H1 (cell line): Measurements from ENCODE around the gene MCM3AP. TPM values are rescaled to one million over a fixed set of nuclear protein-coding genes. Genes with fewer than 3 reads are reported as not detected.

Experiments
- CTCF ChIA-PET: fragments of 300-600 bp; sonication (Branson Sonifier 250); formaldehyde crosslinking; loops from one replicate; lab custom pipeline; 2021; ENCODE audit not compliant: partially characterized antibody; lab: Charles Lee
- POLR2A ChIA-PET: fragments of 300-600 bp; sonication (Branson Sonifier 250); formaldehyde crosslinking; loops from one replicate; lab custom pipeline; 2021; ENCODE audit warnings: inconsistent platforms; ENCODE audit not compliant: partially characterized antibody; lab: Charles Lee
- DNase-seq, 2 experiments: peaks; one replicate each; pipeline versions ENCODE4 v3.0.0 to v3.0.0-alpha.2; 2010 to 2022; ENCODE audit warnings: low spot score in 2 of 2, low read depth in 1 of 2, mixed read lengths in 1 of 2
- FAIRE-seq: peaks from 2 replicates; lab custom pipeline; 2011; peaks lifted over from hg19 to GRCh38; lab: Jason Lieb, UNC
- H2AFZ ChIP-seq: 2 replicates; pipeline ENCODE4 v1.8.1; 2012; ENCODE audit warnings: low read length, inconsistent platforms
- H2AK5ac ChIP-seq: 2 replicates; pipeline ENCODE4 v1.6.1; 2013; ENCODE audit warnings: low read depth, low read length
- H2BK120ac ChIP-seq: replicated peaks from 2 replicates; pipeline ENCODE3; 2013; ENCODE audit warnings: low read depth, low read length, inconsistent platforms
- H2BK12ac ChIP-seq: 2 replicates; pipeline ENCODE4 v1.6.1; 2013; ENCODE audit warnings: low read depth, low read length
- H2BK15ac ChIP-seq: 2 replicates; pipeline ENCODE4 v1.6.1; 2013; ENCODE audit warnings: low read length
- H2BK20ac ChIP-seq: 2 replicates; pipeline ENCODE4 v1.6.1; 2013; ENCODE audit warnings: low read length
- H2BK5ac ChIP-seq: 2 replicates; pipeline ENCODE4 v1.6.1; 2013; ENCODE audit warnings: low read depth, low read length
- H3K14ac ChIP-seq: 2 replicates; pipeline ENCODE4 v1.6.1; 2013; ENCODE audit warnings: inconsistent platforms; ENCODE audit not compliant: insufficient read length
- H3K18ac ChIP-seq: 2 replicates; pipeline ENCODE4 v1.6.1; 2013; ENCODE audit warnings: low read length; ENCODE audit errors: extremely low read depth
- H3K23ac ChIP-seq: 2 replicates; pipeline ENCODE4 v1.6.1; 2013; ENCODE audit warnings: inconsistent platforms; ENCODE audit not compliant: insufficient read length
- H3K23me2 ChIP-seq: 2 replicates; pipeline ENCODE4 v1.6.1; 2013; ENCODE audit warnings: low read depth, low read length
- H3K27ac ChIP-seq: 2 replicates; pipeline ENCODE4 v1.6.1; 2011; ENCODE audit warnings: low read depth, low read length, inconsistent platforms
- H3K27me3 ChIP-seq, 4 experiments: replicated peaks in 1 of 4; 1 replicate in 1 of 4; 2 replicates in 3 of 4; pipeline versions ENCODE4 v1.6.1 to v1.8.1; 2011 to 2013; ENCODE audit warnings: low read length in 3 of 4, mild to moderate bottlenecking in 3 of 4, inconsistent platforms in 2 of 4, mixed read lengths in 2 of 4, moderate library complexity in 1 of 4; ENCODE audit not compliant: control insufficient read depth in 3 of 4, insufficient read depth in 3 of 4; ENCODE audit errors: extremely low read depth in 1 of 4
- H3K36me3 ChIP-seq, 4 experiments: 2 replicates each; pipeline versions ENCODE4 v1.6.1 to v1.8.1; 2011 to 2013; ENCODE audit warnings: mild to moderate bottlenecking in 4 of 4, low read length in 3 of 4, moderate library complexity in 2 of 4, control low read depth in 1 of 4, inconsistent platforms in 1 of 4; ENCODE audit not compliant: insufficient read depth in 4 of 4, control insufficient read depth in 2 of 4
- H3K4ac ChIP-seq: replicated peaks from 2 replicates; pipeline ENCODE3; 2013; ENCODE audit warnings: low read length, low read depth, mixed read lengths, inconsistent platforms; ENCODE audit not compliant: insufficient read length
- H3K4me1 ChIP-seq, 4 experiments: replicated peaks in 1 of 4; 1 replicate in 1 of 4; 2 replicates in 3 of 4; pipeline versions ENCODE4 v1.6.1 to v1.8.1; 2011 to 2013; ENCODE audit warnings: low read length in 3 of 4, inconsistent platforms in 2 of 4, mixed read lengths in 1 of 4; ENCODE audit not compliant: insufficient read depth in 4 of 4, control insufficient read depth in 3 of 4
- H3K4me2 ChIP-seq, 2 experiments: 2 replicates each; pipeline versions ENCODE4 v1.6.1 to v1.8.1; 2011 to 2013; ENCODE audit warnings: low read depth in 2 of 2, low read length in 2 of 2, control low read depth in 1 of 2, inconsistent platforms in 1 of 2, mild to moderate bottlenecking in 1 of 2; ENCODE audit not compliant: insufficient read depth in 1 of 2
- H3K4me3 ChIP-seq, 4 experiments: fragments of 200-600, 300-600 bp in 1 of 4; sonication (generic), shearing (Covaris generic), sonication (Bioruptor Twin) in 1 of 4; 2 replicates each; pipeline versions ENCODE4 v1.5.1 to v1.8.1; 2011 to 2016; ENCODE audit warnings: low read length in 4 of 4, low read depth in 3 of 4, control low read depth in 2 of 4, inconsistent platforms in 2 of 4, mild to moderate bottlenecking in 2 of 4, mixed read lengths in 1 of 4, moderate library complexity in 1 of 4; ENCODE audit not compliant: insufficient read depth in 2 of 4; ENCODE audit errors: extremely low read depth in 1 of 4
- H3K56ac ChIP-seq: replicated peaks from 2 replicates; pipeline ENCODE3; 2013; ENCODE audit warnings: low read depth, mild to moderate bottlenecking, mixed read lengths, low read length, inconsistent platforms; ENCODE audit not compliant: insufficient read length
- H3K79me1 ChIP-seq: 2 replicates; pipeline ENCODE4 v1.6.1; 2013; ENCODE audit warnings: low read depth, low read length, control low read depth
- H3K79me2 ChIP-seq, 2 experiments: 2 replicates each; pipeline versions ENCODE4 v1.6.1 to v1.8.1; 2012 to 2013; ENCODE audit warnings: low read length in 2 of 2, mild to moderate bottlenecking in 2 of 2, inconsistent platforms in 1 of 2; ENCODE audit not compliant: insufficient read depth in 2 of 2, control insufficient read depth in 1 of 2
- H3K9ac ChIP-seq, 4 experiments: replicated peaks in 1 of 4; 1 replicate in 1 of 4; 2 replicates in 3 of 4; pipeline versions ENCODE4 v1.6.1 to v1.8.1; 2011 to 2013; ENCODE audit warnings: low read depth in 3 of 4, low read length in 3 of 4, control low read depth in 2 of 4, mild to moderate bottlenecking in 2 of 4, moderate library complexity in 2 of 4, inconsistent platforms in 1 of 4; ENCODE audit errors: extremely low read depth in 1 of 4
- H3K9me3 ChIP-seq, 2 experiments: 2 replicates each; pipeline versions ENCODE4 v1.6.1 to v1.8.1; 2012 to 2013; ENCODE audit warnings: mild to moderate bottlenecking in 2 of 2, moderate library complexity in 2 of 2, control low read depth in 1 of 2, inconsistent platforms in 1 of 2, low read depth in 1 of 2, low read length in 1 of 2, mixed read lengths in 1 of 2; ENCODE audit not compliant: insufficient read depth in 2 of 2
- H4K20me1 ChIP-seq, 2 experiments: replicated peaks in 1 of 2; 2 replicates each; pipeline versions ENCODE3 to v1.8.1; 2011 to 2013; ENCODE audit warnings: inconsistent platforms in 2 of 2, low read length in 2 of 2, mild to moderate bottlenecking in 1 of 2; ENCODE audit not compliant: insufficient read depth in 2 of 2, control insufficient read depth in 1 of 2
- H4K5ac ChIP-seq: 2 replicates; pipeline ENCODE4 v1.6.1; 2013; ENCODE audit warnings: low read length, low read depth, mixed read lengths, inconsistent platforms; ENCODE audit not compliant: insufficient read length
- H4K8ac ChIP-seq: 2 replicates; pipeline ENCODE4 v1.8.0; 2013; ENCODE audit warnings: mild to moderate bottlenecking, moderate library complexity, low read length, inconsistent platforms; ENCODE audit not compliant: insufficient read depth; ENCODE audit errors: extremely low read depth
- H4K91ac ChIP-seq: replicated peaks from 2 replicates; pipeline ENCODE3; 2013; ENCODE audit warnings: low read length, mixed read lengths, inconsistent platforms; ENCODE audit not compliant: insufficient read length
- CBX8 ChIP-seq: fragments of 300-800, 300-1000 bp; sonication (generic); IDR thresholded peaks from 2 replicates; pipeline ENCODE4 v1.7.1; 2016; ENCODE audit warnings: low read depth, low read length, borderline replicate concordance
- CEBPB ChIP-seq: IDR thresholded peaks from 2 replicates; pipeline ENCODE4 v1.6.1; 2012; ENCODE audit warnings: low read depth, low read length
- GTF2F1 ChIP-seq: IDR thresholded peaks from 2 replicates; pipeline ENCODE4 v1.6.1; 2012; ENCODE audit warnings: low read depth, low read length, improper control_type of control experiment, borderline replicate concordance
- HDAC6 ChIP-seq: IDR thresholded peaks from one replicate; pipeline ENCODE4 v1.7.1; 2012; ENCODE audit warnings: low read depth, mild to moderate bottlenecking, inconsistent platforms, low read length, moderate library complexity
- MAFK ChIP-seq: IDR thresholded peaks from 2 replicates; pipeline ENCODE4 v1.6.1; 2012; ENCODE audit warnings: low read depth, mild to moderate bottlenecking, improper control_type of control experiment, low read length
- NRF1 ChIP-seq: IDR thresholded peaks from 2 replicates; pipeline ENCODE4 v1.6.1; 2011; ENCODE audit warnings: mild to moderate bottlenecking, low read depth, low read length, improper control_type of control experiment
- POLR2A ChIP-seq, 2 experiments: IDR thresholded peaks; 1 replicate in 1 of 2; 2 replicates in 1 of 2; pipeline ENCODE4 v1.6.1; 2011; ENCODE audit warnings: low read depth in 2 of 2, low read length in 2 of 2, mild to moderate bottlenecking in 2 of 2; ENCODE audit errors: control extremely low read depth in 1 of 2
- POLR2AphosphoS5 ChIP-seq: IDR thresholded peaks from 2 replicates; pipeline ENCODE4 v1.6.1; 2011; ENCODE audit warnings: low read depth, low read length
- RFX5 ChIP-seq: IDR thresholded peaks from 2 replicates; pipeline ENCODE4 v1.6.1; 2011; ENCODE audit warnings: low read depth, low read length, improper control_type of control experiment, borderline replicate concordance
- RXRA ChIP-seq: IDR thresholded peaks from 2 replicates; pipeline ENCODE4 v1.6.1; 2011; ENCODE audit warnings: low read depth, mild to moderate bottlenecking, low read length, moderate library complexity; ENCODE audit not compliant: insufficient read depth
- SRF ChIP-seq: IDR thresholded peaks from 2 replicates; pipeline ENCODE4 v1.6.1; 2011; ENCODE audit warnings: mild to moderate bottlenecking, low read depth, low read length, moderate library complexity
- TEAD4 ChIP-seq: IDR thresholded peaks from 2 replicates; pipeline ENCODE4 v1.6.1; 2012; ENCODE audit warnings: low read depth, low read length, inconsistent platforms, mixed read lengths
- YY1 ChIP-seq: IDR thresholded peaks from 2 replicates; pipeline ENCODE4 v1.6.1; 2011; ENCODE audit warnings: low read depth, mild to moderate bottlenecking, low read length
- WGBS, 2 experiments: shearing (Covaris generic) in 1 of 2; methylation state at CpG; one replicate each; pipeline versions ENCODE4 v1.1.6 to v1.1.7; 2013 to 2015; ENCODE audit warnings: low lambda C conversion rate in 2 of 2, mixed read lengths in 2 of 2, inconsistent platforms in 1 of 2, low coverage in 1 of 2, missing lambda C conversion rate in 1 of 2; ENCODE audit not compliant: insufficient replicate concordance in 2 of 2, insufficient coverage in 1 of 2, insufficient read length in 1 of 2; ENCODE audit errors: extremely low coverage in 1 of 2, missing lambda C conversion rate in 1 of 2; 5-methylcytosine and 5-hydroxymethylcytosine counted together
- polyA plus RNA-seq, 7 experiments: library from polyadenylated mRNA; depleted of rRNA in 3 of 7; stranded (reverse) in 5 of 7; unstranded in 2 of 7; fragments of >200 nt in 5 of 7; fragments of 200-250 nt in 2 of 7; gene quantifications; 1 replicate in 5 of 7; 2 replicates in 1 of 7; 4 replicates in 1 of 7; pipeline versions ENCODE4 v1.2.1 to v1.2.3, GENCODE V29; 2011 to 2013; ENCODE audit warnings: missing spikeins in 2 of 7, mixed read lengths in 2 of 7
- total RNA-seq: library from RNA; stranded (reverse); fragmentation: NEBNext Ultra II Directional; extraction: Animal tissue kit (Norgen Biotek cat#: 25700); gene quantifications from 2 replicates; pipeline ENCODE4 v1.2.1, GENCODE V29; 2021
- TF ChIP-seq, protein P1 (sequence below): IDR thresholded peaks from 2 replicates; pipeline ENCODE4 v1.6.1; 2011; ENCODE audit warnings: low read depth, mild to moderate bottlenecking, low read length; ENCODE audit not compliant: insufficient read depth

MCM3AP gene
- total and polyA plus RNA-seq, 2 of the 8 experiments (the other 6 are each of a cell fraction or from before 2014, with no cell fraction given): 37.2 to 119 TPM

GRCh38 chr21:46218906-46219590, 66.4 kb downstream of the MCM3AP start:
- H3K79me2 ChIP-seq: peaks cover 0 to 33% of the 10 kb centered on the region in 2 experiments; a peak in 3 of 4 replicates

More at GRCh38 chr21:46218906-46219590, 66.4 kb downstream of the MCM3AP start:
- Histone ChIP-seq H2AK5ac (no peak overlapping the region), H3K23ac (no peak overlapping the region), H3K4me1 (peaks cover 0 to 2% (median 0%) of the 10 kb centered on the region in 4 experiments; a peak in 1 of 7 replicates), H3K79me1 (peaks cover 28% of the 10 kb centered on the region), H3K23me2 (no peaks in the 10 kb centered on the region), H4K20me1 (peaks cover 6 to 40% of the 10 kb centered on the region in 2 experiments), H4K8ac (no peak overlapping the region), H3K27ac (no peak overlapping the region), H4K5ac (no peak overlapping the region), H2BK12ac (no peak overlapping the region), H3K9ac (no peak overlapping the region), H2BK15ac (no peak overlapping the region), H3K18ac (no peak overlapping the region), H2BK120ac (no peak overlapping the region), H3K9me3 (no peaks in the 10 kb centered on the region), H3K4me2 (no peak overlapping the region), H3K27me3 (no peaks in the 10 kb centered on the region), H3K4ac (no peak overlapping the region), H2BK20ac (no peak overlapping the region), H3K4me3 (no peak overlapping the region), H3K14ac (no peak overlapping the region), H3K36me3 (peaks cover 5 to 23% (median 14%) of the 10 kb centered on the region in 4 experiments; a peak in 5 of 8 replicates), H2AFZ (no peak overlapping the region), H2BK5ac (no peak overlapping the region; the same call in 1 of the 2 replicates), H4K91ac (no peak overlapping the region), H3K56ac (no peak overlapping the region)
- POLR2A ChIA-PET: no interaction called here
- 94% methylated on average over 15 of the region's 16 CpGs; no CpG with 5 or more reads in 1 of the 2 experiments for WGBS, 2 experiments
- CTCF ChIA-PET: interaction anchor here (1.0 to 2.0 kb wide), 4 partner anchors 8 to 168 kb away, joined by 3 to 5 read pairs (median 4); no protein-coding TSS in a partner anchor
- FAIRE-seq: no peak
- DNase-seq: no peak
- TF ChIP-seq RFX5 (no peak), CBX8 (no peak), SRF (no peak), YY1 (no peak), POLR2A (IDR thresholded peaks at IDR 0.05; ENCODE audit: control extremely low read depth in 1 of 2, low read depth in 2 of 2, low read length in 2 of 2) (no peak), POLR2AphosphoS5 (no peak), MAFK (no peak), TEAD4 (no peak), HDAC6 (no peak), GTF2F1 (no peak), NRF1 (no peak), CEBPB (no peak), RXRA (no peak)
- TF ChIP-seq, protein P1, sequence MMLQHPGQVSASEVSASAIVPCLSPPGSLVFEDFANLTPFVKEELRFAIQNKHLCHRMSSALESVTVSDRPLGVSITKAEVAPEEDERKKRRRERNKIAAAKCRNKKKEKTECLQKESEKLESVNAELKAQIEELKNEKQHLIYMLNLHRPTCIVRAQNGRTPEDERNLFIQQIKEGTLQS: no peak
